ENCODE measurements around the gene SLC25A34.

Gene SLC25A34

DNA sequence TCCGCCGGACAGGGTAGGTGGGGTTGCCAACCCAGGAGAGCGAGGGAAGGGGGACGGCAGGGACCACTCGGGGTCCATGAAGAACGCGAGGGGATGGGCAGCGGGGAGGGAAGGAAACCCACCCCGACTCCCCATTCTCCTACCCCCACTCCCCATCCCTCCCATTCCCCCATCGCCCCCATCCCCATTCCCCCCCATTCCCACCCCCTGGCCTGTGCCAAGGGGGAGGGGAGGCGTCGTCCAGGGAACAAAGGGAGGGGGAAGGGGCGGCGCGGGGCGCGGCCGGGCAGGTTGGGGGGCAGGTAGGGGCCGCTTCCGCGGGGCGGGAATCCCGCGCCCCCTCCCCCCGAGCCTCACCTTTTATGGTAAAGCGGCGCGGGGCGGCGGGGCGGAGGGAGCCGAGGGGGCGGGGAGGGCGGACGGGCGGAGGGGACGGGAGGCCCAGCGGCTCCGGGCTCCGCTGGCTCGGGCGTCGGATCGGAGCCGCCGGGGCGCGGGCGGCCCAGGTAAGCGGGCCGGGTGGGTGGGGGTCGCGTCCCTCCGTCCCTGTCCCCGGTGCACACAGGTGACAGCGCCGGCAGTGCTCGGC lies 22.4 kb downstream of the SLC25A34 start, which contains the start of gene FBLIM1:
Gene FBLIM1, plus strand, starts transcription at position 453 of the 589 bp plus-strand sequence. CDS start 6,189 bp downstream, outside the sequence.
- Histone ChIP-seq H3K27ac (ENCODE audit: extremely low read depth, low read depth, low read length) (peak within 1 kb of the TSS; percentile 67; the same call in 1 of the 2 replicates), H3K9me3 (ENCODE audit: control insufficient read depth, insufficient read depth, low read depth, low read length) (no peaks in the 10 kb centered on the region), H3K4me1 (ENCODE audit: control insufficient read depth, insufficient read depth, low read length) (peaks cover 7% of the 10 kb centered on the region; the same call in 1 of the 2 replicates), H3K36me3 (ENCODE audit: control insufficient read depth in 2 of 2, insufficient read depth in 1 of 2, low read length in 2 of 2) (no peaks in the 10 kb centered on the region), H3K4me3 (ENCODE audit: low read depth, low read length) (peak within 1 kb of the TSS; percentile 43)
- ChIA-PET POLR2A (no interaction called here), CTCF (no interaction called here)
- no peak for TF ChIP-seq ZNF561 (tag by site-specific recombination; IDR thresholded peaks at IDR 0.05; ENCODE audit: borderline replicate concordance)
- TF ChIP-seq, protein P1, sequence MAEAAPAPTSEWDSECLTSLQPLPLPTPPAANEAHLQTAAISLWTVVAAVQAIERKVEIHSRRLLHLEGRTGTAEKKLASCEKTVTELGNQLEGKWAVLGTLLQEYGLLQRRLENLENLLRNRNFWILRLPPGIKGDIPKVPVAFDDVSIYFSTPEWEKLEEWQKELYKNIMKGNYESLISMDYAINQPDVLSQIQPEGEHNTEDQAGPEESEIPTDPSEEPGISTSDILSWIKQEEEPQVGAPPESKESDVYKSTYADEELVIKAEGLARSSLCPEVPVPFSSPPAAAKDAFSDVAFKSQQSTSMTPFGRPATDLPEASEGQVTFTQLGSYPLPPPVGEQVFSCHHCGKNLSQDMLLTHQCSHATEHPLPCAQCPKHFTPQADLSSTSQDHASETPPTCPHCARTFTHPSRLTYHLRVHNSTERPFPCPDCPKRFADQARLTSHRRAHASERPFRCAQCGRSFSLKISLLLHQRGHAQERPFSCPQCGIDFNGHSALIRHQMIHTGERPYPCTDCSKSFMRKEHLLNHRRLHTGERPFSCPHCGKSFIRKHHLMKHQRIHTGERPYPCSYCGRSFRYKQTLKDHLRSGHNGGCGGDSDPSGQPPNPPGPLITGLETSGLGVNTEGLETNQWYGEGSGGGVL (tag by site-specific recombination; IDR thresholded peaks at IDR 0.05), result peak; percentile 58

DNA sequence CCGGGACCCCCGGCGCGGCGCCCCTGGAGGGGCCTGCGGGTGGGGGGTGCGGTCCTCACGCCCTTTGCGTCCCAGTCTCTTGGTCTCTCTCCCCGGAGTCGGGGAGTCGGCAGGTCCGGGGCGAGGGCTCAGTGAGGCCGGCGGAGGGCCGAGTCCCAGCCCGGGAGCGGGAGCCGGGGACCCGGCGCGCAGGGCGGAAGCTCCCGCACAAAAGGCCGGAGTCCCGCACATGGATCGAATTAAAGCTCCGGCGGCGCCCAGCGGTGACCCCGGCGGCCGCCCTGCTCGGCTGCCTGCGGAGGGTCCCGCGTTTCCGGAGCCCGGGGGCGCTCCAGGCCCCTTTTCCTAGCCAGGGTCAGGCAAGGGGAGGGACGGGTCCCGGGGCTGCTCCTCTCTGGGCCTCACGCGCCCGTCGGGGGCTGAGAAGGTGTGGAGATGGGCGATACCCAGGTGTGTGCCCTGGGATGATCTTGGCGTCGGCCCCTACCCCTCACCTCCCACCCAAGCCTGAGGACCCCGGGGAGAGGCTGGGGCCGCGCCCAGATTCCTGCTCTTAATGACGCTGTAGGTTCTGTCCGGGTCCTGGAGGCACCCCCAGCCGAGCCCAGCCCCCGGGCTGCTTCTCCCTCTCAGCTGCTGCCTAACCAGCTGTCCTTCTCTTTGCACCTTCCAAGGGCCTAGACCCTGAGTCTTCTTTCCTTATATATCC lies 23.0 kb downstream of the SLC25A34 start:
- Histone ChIP-seq H3K9me3 (ENCODE audit: control insufficient read depth, insufficient read depth, low read depth, low read length) (no peaks in the 10 kb centered on the region), H3K27ac (ENCODE audit: extremely low read depth, low read depth, low read length) (peak overlapping the region; percentile 67; the same call in 1 of the 2 replicates), H3K4me3 (ENCODE audit: low read depth, low read length) (peak overlapping the region; percentile 43), H3K36me3 (ENCODE audit: control insufficient read depth in 2 of 2, insufficient read depth in 1 of 2, low read length in 2 of 2) (peaks cover 0 to 1% of the 10 kb centered on the region in 2 experiments; a peak in 1 of 3 replicates), H3K4me1 (ENCODE audit: control insufficient read depth, insufficient read depth, low read length) (peaks cover 7% of the 10 kb centered on the region; the same call in 1 of the 2 replicates)
- ChIA-PET POLR2A (no interaction called here), CTCF (no interaction called here)
- TF ChIP-seq KLF8 (tag by site-specific recombination; IDR thresholded peaks at IDR 0.05) (peak; percentile 40; the same call in 1 of the 2 replicates), KLF17 (tag by site-specific recombination; IDR thresholded peaks at IDR 0.05) (0 out of 2 replicates have a peak, but pooled peaks have one; percentile 18), ZNF341 (tag by site-specific recombination; IDR thresholded peaks at IDR 0.05; ENCODE audit: low read depth) (no peak), ZNF394 (tag by site-specific recombination; IDR thresholded peaks at IDR 0.05; ENCODE audit: borderline replicate concordance) (peak; percentile 40; the same call in 1 of the 2 replicates), ZNF354C (tag by site-specific recombination; IDR thresholded peaks at IDR 0.05; ENCODE audit: borderline replicate concordance, low read depth) (no peak), TCF7L2 (IDR thresholded peaks at IDR 0.05; ENCODE audit: borderline replicate concordance, low read depth, low read length) (no peak), ZNF473 (tag by site-specific recombination; IDR thresholded peaks at IDR 0.05) (no peak), ZNF311 (tag by site-specific recombination; IDR thresholded peaks at IDR 0.05; ENCODE audit: borderline replicate concordance) (no peak), ZNF629 (tag by site-specific recombination; IDR thresholded peaks at IDR 0.05) (no peak), ZNF175 (tag by site-specific recombination; IDR thresholded peaks at IDR 0.05) (no peak), HOXA7 (CRISPR knock-in tag; IDR thresholded peaks at IDR 0.05; ENCODE audit: borderline replicate concordance) (no peak), SP2 (tag by site-specific recombination; IDR thresholded peaks at IDR 0.05) (no peak), ZNF660 (tag by site-specific recombination; IDR thresholded peaks at IDR 0.05) (no peak), ZNF626 (tag by site-specific recombination; IDR thresholded peaks at IDR 0.05) (no peak), ZBTB21 (tag by site-specific recombination; IDR thresholded peaks at IDR 0.05) (no peak), MYNN (tag by site-specific recombination; IDR thresholded peaks at IDR 0.05; ENCODE audit: borderline replicate concordance) (no peak), SP7 (tag by site-specific recombination; IDR thresholded peaks at IDR 0.05) (no peak)
- TF ChIP-seq, protein P2, sequence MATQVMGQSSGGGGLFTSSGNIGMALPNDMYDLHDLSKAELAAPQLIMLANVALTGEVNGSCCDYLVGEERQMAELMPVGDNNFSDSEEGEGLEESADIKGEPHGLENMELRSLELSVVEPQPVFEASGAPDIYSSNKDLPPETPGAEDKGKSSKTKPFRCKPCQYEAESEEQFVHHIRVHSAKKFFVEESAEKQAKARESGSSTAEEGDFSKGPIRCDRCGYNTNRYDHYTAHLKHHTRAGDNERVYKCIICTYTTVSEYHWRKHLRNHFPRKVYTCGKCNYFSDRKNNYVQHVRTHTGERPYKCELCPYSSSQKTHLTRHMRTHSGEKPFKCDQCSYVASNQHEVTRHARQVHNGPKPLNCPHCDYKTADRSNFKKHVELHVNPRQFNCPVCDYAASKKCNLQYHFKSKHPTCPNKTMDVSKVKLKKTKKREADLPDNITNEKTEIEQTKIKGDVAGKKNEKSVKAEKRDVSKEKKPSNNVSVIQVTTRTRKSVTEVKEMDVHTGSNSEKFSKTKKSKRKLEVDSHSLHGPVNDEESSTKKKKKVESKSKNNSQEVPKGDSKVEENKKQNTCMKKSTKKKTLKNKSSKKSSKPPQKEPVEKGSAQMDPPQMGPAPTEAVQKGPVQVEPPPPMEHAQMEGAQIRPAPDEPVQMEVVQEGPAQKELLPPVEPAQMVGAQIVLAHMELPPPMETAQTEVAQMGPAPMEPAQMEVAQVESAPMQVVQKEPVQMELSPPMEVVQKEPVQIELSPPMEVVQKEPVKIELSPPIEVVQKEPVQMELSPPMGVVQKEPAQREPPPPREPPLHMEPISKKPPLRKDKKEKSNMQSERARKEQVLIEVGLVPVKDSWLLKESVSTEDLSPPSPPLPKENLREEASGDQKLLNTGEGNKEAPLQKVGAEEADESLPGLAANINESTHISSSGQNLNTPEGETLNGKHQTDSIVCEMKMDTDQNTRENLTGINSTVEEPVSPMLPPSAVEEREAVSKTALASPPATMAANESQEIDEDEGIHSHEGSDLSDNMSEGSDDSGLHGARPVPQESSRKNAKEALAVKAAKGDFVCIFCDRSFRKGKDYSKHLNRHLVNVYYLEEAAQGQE (tag by site-specific recombination; IDR thresholded peaks at IDR 0.05), result no peak
- TF ChIP-seq, protein P3, sequence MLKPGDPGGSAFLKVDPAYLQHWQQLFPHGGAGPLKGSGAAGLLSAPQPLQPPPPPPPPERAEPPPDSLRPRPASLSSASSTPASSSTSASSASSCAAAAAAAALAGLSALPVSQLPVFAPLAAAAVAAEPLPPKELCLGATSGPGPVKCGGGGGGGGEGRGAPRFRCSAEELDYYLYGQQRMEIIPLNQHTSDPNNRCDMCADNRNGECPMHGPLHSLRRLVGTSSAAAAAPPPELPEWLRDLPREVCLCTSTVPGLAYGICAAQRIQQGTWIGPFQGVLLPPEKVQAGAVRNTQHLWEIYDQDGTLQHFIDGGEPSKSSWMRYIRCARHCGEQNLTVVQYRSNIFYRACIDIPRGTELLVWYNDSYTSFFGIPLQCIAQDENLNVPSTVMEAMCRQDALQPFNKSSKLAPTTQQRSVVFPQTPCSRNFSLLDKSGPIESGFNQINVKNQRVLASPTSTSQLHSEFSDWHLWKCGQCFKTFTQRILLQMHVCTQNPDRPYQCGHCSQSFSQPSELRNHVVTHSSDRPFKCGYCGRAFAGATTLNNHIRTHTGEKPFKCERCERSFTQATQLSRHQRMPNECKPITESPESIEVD (tag by site-specific recombination; IDR thresholded peaks at IDR 0.05), result no peak
- TF ChIP-seq, protein P4, sequence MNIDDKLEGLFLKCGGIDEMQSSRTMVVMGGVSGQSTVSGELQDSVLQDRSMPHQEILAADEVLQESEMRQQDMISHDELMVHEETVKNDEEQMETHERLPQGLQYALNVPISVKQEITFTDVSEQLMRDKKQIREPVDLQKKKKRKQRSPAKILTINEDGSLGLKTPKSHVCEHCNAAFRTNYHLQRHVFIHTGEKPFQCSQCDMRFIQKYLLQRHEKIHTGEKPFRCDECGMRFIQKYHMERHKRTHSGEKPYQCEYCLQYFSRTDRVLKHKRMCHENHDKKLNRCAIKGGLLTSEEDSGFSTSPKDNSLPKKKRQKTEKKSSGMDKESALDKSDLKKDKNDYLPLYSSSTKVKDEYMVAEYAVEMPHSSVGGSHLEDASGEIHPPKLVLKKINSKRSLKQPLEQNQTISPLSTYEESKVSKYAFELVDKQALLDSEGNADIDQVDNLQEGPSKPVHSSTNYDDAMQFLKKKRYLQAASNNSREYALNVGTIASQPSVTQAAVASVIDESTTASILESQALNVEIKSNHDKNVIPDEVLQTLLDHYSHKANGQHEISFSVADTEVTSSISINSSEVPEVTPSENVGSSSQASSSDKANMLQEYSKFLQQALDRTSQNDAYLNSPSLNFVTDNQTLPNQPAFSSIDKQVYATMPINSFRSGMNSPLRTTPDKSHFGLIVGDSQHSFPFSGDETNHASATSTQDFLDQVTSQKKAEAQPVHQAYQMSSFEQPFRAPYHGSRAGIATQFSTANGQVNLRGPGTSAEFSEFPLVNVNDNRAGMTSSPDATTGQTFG (tag by site-specific recombination; IDR thresholded peaks at IDR 0.05; ENCODE audit: borderline replicate concordance), result no peak

Measured in HEK293 (cell line).